ENCODE results near the gene NUP153.

GRCh38 chr6:17705428-17705777, 1.3 kb downstream of the NUP153 start:
- TF ChIP-seq EZH2 (IDR thresholded peaks at IDR 0.05; ENCODE audit: borderline replicate concordance, insufficient read depth, low read depth, low read length, poor library complexity, severe bottlenecking): no peak
- TF ChIP-seq CTCF (IDR thresholded peaks at IDR 0.05): no peak
